ENCODE measurements around the gene CREBL2.

GRCh38 chr12:12586879-12587675 lies 24.6 kb upstream of the CREBL2 start:
- TF ChIP-seq CTCF (conservative IDR thresholded peaks at IDR 0.05; ENCODE audit: low read depth, low read length) (no peak), EZH2 (IDR thresholded peaks at IDR 0.05; ENCODE audit: borderline replicate concordance, low read depth, low read length, poor library complexity, severe bottlenecking) (no peak)
